ENCODE results near the gene VKORC1.

DNA sequence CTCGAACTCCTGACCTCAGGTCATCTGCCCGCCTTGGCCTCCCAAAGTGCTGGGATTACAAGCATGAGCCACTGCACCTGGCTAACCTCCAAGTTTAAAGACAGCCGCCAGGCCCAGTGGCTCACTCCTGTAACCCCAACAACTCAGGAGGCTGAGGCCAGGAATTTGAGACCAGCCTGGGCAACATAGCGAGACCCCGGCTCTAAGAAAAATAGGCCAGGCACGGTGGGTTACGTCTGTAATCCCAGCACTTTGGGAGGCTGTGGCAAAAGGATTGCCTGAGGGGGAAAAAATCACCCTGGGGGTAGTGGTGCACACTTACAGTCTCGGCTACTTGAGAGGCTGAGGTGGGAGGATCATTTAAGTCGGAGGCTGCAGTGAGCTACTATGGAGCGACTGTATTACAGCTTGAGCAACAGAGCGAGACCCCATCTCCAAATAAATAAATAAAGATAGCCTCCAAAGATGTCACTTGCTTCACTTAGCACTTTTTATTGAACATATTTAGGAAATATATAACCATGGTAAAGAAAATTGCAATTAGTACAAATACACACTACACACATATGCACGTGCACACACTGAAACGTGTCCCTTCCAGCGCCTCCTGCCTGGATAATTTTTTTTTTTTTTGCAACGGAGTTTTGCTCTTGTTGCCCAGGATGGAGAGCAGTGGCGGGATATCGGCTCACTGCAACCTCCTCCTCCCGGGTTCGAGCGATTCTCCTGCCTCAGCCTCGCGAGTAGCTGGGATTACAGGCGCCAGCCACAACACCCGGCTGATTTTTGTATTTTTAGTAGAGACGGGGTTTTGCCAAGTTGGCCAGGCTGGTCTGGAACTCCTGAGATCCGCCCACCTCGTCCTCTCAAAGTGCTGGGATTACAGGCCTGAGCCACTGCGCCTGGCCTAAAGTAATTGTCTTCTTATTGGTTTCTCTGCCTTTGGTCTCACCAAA, 12.2 kb upstream of the VKORC1 start:
- no peak for TF ChIP-seq YY1 (IDR thresholded peaks at IDR 0.05; ENCODE audit: extremely low read depth, insufficient replicate concordance, low read depth, low read length)
- TF ChIP-seq, protein P1, sequence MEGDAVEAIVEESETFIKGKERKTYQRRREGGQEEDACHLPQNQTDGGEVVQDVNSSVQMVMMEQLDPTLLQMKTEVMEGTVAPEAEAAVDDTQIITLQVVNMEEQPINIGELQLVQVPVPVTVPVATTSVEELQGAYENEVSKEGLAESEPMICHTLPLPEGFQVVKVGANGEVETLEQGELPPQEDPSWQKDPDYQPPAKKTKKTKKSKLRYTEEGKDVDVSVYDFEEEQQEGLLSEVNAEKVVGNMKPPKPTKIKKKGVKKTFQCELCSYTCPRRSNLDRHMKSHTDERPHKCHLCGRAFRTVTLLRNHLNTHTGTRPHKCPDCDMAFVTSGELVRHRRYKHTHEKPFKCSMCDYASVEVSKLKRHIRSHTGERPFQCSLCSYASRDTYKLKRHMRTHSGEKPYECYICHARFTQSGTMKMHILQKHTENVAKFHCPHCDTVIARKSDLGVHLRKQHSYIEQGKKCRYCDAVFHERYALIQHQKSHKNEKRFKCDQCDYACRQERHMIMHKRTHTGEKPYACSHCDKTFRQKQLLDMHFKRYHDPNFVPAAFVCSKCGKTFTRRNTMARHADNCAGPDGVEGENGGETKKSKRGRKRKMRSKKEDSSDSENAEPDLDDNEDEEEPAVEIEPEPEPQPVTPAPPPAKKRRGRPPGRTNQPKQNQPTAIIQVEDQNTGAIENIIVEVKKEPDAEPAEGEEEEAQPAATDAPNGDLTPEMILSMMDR (IDR thresholded peaks at IDR 0.05 in 2 of 3, conservative IDR thresholded peaks at IDR 0.05 in 1 of 3; ENCODE audit: borderline replicate concordance in 1 of 3, insufficient read depth in 1 of 3, low read depth in 2 of 3, low read length in 2 of 3) = no peak
- TF ChIP-seq SP1 (IDR thresholded peaks at IDR 0.05; ENCODE audit: low read depth) = no peak
- TF ChIP-seq JUND (IDR thresholded peaks at IDR 0.05) = no peak
- TF ChIP-seq, protein P2, sequence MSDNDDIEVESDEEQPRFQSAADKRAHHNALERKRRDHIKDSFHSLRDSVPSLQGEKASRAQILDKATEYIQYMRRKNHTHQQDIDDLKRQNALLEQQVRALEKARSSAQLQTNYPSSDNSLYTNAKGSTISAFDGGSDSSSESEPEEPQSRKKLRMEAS (IDR thresholded peaks at IDR 0.05) = no peak
- TF ChIP-seq EZH2 (IDR thresholded peaks at IDR 0.05) = no peak
- no peak for TF ChIP-seq POLR2A (IDR thresholded peaks at IDR 0.05; ENCODE audit: borderline replicate concordance, extremely low read depth, insufficient read depth, insufficient read length)
- TF ChIP-seq, protein P3, sequence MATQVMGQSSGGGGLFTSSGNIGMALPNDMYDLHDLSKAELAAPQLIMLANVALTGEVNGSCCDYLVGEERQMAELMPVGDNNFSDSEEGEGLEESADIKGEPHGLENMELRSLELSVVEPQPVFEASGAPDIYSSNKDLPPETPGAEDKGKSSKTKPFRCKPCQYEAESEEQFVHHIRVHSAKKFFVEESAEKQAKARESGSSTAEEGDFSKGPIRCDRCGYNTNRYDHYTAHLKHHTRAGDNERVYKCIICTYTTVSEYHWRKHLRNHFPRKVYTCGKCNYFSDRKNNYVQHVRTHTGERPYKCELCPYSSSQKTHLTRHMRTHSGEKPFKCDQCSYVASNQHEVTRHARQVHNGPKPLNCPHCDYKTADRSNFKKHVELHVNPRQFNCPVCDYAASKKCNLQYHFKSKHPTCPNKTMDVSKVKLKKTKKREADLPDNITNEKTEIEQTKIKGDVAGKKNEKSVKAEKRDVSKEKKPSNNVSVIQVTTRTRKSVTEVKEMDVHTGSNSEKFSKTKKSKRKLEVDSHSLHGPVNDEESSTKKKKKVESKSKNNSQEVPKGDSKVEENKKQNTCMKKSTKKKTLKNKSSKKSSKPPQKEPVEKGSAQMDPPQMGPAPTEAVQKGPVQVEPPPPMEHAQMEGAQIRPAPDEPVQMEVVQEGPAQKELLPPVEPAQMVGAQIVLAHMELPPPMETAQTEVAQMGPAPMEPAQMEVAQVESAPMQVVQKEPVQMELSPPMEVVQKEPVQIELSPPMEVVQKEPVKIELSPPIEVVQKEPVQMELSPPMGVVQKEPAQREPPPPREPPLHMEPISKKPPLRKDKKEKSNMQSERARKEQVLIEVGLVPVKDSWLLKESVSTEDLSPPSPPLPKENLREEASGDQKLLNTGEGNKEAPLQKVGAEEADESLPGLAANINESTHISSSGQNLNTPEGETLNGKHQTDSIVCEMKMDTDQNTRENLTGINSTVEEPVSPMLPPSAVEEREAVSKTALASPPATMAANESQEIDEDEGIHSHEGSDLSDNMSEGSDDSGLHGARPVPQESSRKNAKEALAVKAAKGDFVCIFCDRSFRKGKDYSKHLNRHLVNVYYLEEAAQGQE (IDR thresholded peaks at IDR 0.05; ENCODE audit: low read depth) = no peak
- no peak for TF ChIP-seq FOSL1 (IDR thresholded peaks at IDR 0.05; ENCODE audit: low read depth)
- TF ChIP-seq TCF7L2 (IDR thresholded peaks at IDR 0.05; ENCODE audit: borderline replicate concordance, extremely low read depth, insufficient read depth, insufficient read length) = no peak
- TF ChIP-seq POLR2AphosphoS5 (IDR thresholded peaks at IDR 0.05; ENCODE audit: low read depth, low read length) = no peak
- TF ChIP-seq ZNF274 (IDR thresholded peaks at IDR 0.05; ENCODE audit: low read depth, low read length) = no peak
- TF ChIP-seq SRF (IDR thresholded peaks at IDR 0.05; ENCODE audit: low read depth) = no peak
- TF ChIP-seq ATF3 (IDR thresholded peaks at IDR 0.05) = no peak

Data from HCT116 (cell line).